HL-60 (cell line): ENCODE results near the gene TMEM37.

Experiments used
- CTCF ChIP-seq: IDR thresholded peaks from one replicate; pipeline ENCODE4 v1.5.1; 2011; ENCODE audit warnings: low read length, control low read depth, inconsistent platforms; ENCODE audit not compliant: insufficient read depth
- GABPA ChIP-seq: IDR thresholded peaks from 2 replicates; pipeline ENCODE4 v1.6.1; 2012; ENCODE audit warnings: low read depth
- POLR2AphosphoS5 ChIP-seq: IDR thresholded peaks from 2 replicates; pipeline ENCODE4 v1.6.1; 2012; ENCODE audit warnings: low read depth
- TF ChIP-seq, protein P1 (sequence below): IDR thresholded peaks from 2 replicates; pipeline ENCODE4 v1.6.1; 2012; ENCODE audit warnings: low read depth; ENCODE audit not compliant: insufficient replicate concordance

DNA sequence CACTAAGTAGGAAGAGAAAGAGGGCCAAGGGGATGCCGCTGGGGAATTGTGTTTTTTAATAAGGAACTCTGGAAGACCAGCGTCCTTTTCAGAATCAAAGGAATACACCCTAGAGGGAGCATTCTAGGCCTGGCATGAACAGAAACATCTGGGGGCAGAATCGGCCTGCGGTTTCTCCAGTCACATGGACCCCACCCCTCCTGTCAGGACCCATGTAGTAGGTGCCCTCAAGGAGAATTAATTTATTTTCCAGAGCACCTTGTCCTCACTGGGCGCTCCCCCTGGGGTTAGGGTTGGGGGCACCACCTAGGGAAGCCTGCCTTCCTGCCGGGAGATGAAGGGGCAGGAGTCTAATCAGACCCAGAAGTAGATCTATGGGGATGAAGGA is 44.2 kb downstream of the TMEM37 start:
- TF ChIP-seq CTCF (no peak), GABPA (no peak), POLR2AphosphoS5 (no peak)
- TF ChIP-seq, protein P1, sequence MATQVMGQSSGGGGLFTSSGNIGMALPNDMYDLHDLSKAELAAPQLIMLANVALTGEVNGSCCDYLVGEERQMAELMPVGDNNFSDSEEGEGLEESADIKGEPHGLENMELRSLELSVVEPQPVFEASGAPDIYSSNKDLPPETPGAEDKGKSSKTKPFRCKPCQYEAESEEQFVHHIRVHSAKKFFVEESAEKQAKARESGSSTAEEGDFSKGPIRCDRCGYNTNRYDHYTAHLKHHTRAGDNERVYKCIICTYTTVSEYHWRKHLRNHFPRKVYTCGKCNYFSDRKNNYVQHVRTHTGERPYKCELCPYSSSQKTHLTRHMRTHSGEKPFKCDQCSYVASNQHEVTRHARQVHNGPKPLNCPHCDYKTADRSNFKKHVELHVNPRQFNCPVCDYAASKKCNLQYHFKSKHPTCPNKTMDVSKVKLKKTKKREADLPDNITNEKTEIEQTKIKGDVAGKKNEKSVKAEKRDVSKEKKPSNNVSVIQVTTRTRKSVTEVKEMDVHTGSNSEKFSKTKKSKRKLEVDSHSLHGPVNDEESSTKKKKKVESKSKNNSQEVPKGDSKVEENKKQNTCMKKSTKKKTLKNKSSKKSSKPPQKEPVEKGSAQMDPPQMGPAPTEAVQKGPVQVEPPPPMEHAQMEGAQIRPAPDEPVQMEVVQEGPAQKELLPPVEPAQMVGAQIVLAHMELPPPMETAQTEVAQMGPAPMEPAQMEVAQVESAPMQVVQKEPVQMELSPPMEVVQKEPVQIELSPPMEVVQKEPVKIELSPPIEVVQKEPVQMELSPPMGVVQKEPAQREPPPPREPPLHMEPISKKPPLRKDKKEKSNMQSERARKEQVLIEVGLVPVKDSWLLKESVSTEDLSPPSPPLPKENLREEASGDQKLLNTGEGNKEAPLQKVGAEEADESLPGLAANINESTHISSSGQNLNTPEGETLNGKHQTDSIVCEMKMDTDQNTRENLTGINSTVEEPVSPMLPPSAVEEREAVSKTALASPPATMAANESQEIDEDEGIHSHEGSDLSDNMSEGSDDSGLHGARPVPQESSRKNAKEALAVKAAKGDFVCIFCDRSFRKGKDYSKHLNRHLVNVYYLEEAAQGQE, result no peak
